GM19193 (cell line): ENCODE results near the gene TP53RK.

Source experiments
- POLR2A ChIP-seq: IDR thresholded peaks from 4 replicates; pipeline ENCODE4 v1.6.1; 2011; ENCODE audit not compliant: insufficient read depth, insufficient read length; ENCODE audit errors: extremely low read depth

The TP53RK gene

DNA sequence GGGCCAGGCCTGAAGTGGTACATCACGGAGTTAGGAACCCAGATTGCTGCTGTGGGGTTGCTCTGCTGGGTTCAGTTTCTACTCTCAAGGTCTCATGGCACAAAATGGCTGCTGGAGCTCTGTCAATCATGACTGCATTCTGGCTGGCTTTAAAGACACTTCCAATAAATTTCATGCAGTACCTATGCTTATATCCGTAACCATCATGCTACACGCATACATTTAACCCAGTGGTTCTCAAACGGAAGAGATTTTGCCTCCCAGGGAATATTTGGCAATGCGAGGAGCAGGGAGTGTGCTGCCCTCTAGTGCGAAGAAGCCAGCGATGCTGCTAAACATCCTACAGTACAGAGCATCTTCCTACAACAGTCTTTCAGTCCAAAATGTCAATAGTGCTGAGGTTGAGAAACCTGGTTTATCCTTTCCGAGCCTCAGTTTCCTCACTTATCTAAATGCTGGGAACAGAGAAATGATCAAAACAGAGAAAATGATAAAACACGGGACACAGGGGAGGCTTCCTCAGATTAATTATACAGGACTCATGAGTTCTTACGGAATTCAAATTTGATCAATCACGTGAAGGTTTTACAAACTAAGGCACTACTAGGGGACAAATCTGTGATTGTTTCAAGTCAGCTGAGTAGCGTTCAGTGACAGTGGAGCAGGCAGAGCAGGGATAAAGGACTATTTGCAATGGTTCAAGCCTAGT lies 10.6 kb upstream of the TP53RK start:
- no peak for TF ChIP-seq POLR2A

DNA sequence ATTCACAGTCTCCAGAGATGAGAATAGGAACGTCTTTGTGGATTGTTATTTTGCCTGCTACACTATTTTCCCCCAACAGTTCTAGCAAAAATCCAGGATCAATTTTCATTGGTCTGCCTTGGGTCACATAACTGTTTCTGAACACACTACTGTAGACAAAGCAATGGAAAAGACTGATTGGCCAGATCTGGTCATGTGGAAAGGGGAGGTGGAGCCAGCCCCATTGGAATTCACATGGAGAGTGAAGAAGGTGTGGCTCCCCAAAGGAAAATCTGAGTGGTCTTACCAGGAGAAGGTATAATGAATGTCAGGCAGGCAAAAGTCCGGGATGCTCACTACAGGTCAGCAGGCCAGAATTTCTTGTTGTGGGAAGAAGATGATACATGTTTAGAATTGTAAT lies 9.5 kb upstream of the TP53RK start:
- TF ChIP-seq POLR2A, result no peak

DNA sequence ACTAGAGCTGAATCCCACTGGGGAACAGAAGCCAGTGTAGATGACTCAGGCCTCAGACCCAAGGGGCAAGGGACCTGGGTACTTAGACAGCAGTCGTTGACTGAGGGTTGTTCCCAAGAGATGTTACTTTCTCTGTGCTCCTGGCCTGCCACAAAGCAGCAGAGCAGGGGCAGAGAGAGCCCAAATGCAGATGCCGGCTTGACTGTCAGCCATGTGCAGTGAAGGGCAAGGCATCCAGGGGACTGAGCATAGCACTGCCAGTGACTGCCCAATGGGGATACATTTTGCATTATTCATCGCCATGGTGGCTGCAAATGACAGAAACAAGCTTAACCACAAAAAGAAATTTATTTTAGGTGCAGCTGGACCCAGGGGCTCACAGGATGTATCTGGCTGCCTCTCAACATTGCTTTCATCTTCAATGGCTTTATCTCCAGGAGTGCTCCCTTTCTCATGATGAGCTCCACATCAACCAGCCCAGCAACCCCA lies 7.6 kb upstream of the TP53RK start:
- TF ChIP-seq POLR2A, result no peak

DNA sequence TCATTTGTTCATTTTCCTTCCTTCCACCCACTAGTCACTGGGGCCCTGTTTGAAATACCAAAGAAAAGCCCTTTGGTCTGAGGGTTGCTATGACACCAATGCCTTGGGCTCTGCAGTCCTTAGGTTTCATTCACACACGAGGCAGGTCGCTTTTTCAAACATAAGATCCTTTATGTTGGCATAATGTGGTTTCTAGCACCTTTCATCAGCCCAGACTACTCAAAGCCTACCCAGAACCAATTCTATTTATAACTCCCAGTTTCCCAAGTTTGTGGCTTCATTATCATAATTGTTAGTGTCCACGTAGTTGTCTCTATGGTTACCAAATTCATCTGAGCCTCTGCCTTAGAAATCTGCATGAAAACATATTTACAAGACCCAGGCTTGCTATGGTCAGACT lies 6.6 kb upstream of the TP53RK start:
- TF ChIP-seq POLR2A, result no peak

DNA sequence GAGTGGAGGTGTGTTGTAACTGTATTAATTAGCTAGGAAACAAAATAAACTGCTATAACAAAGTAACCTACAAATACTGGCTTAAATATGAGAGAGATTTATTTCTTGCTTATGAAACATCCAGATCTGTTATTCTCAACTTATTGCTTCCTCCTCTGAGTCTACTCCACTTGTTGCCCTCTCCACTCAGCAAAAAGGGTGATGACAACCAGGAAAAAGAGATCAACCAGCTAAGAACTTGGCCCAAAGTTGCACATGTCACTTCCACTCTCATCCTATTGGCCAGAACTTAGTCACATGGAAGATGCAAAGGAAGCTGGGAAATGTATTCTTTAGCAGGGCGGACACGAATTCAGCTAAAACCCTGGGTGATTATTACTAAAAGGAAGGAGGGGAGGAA lies 5.2 kb upstream of the TP53RK start:
- no peak for TF ChIP-seq POLR2A

DNA sequence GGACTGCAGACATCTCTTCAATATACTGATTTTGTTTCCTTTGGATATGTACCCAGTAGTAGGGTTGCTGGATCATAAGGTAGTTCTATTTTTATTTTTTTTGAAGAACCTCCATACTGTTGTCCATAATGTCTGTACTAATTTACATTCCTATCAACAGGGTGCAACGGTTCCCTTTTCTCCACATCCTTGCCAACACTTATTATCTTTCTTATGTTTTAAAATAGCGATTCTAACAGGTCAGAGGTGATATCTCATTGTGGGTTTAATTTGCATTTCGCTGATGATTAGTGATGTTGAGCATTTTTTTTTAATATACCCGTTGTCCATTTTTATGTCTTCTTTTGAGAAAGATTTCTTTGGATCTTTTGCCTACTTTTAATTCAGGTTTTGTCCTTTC lies 2.0 kb upstream of the TP53RK start:
- no peak for TF ChIP-seq POLR2A

DNA sequence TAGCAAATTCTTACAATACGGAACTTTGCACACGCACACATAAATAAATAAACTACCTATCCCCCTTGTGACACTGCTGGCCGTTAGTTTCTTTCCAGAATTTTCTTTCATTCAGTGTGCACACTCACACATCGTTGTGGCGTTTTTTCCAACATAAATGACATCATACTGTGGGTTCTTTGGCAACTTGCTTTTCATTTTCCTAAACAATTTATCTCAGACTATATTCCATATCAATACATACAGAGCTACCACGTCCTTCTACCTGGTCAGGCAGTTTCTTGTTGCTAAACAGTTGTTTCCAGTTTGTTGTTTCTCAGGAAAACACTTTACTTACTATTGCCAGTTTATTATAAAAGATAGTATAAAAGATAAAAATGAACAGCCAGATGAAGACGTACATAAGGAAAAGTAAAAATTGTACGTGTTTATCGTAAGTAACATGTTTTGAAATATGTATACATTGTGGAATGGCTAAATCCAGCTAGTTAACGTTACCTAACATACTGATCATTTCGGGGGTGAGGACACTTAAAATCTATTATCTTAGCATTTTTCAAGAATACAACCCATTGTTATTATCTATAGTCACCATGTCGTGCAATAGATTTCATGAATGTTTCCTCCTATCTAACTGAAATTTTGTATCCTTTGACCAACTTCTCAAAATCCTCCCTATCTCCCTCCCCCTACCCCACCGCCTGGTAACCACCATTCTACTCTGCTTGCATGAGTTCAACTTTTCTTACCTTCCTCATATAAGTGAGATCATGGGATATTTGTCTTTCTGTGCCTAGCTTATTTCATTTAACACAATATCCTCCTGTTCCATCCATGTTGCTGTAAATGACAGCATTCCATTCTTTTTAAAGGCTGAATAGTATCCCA lies 1.2 kb upstream of the TP53RK start:
- no peak for TF ChIP-seq POLR2A

DNA sequence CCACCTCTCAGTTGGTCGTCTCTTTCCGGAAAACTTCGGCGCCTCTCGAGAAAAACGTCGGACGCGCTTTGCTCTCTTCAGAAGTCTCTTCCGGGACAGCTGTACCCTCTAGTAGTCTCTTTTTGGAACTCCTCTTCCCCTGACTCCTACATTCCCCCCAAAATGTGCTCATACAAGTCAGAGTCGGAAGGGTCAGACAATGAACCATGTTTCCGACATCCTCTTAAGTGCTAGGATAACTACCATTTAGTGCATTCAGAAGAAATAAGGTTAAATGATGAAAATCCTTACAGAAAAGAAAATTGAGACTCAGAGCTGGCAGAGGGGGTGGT lies 476 bp upstream of the TP53RK start:
- no peak for TF ChIP-seq POLR2A

DNA sequence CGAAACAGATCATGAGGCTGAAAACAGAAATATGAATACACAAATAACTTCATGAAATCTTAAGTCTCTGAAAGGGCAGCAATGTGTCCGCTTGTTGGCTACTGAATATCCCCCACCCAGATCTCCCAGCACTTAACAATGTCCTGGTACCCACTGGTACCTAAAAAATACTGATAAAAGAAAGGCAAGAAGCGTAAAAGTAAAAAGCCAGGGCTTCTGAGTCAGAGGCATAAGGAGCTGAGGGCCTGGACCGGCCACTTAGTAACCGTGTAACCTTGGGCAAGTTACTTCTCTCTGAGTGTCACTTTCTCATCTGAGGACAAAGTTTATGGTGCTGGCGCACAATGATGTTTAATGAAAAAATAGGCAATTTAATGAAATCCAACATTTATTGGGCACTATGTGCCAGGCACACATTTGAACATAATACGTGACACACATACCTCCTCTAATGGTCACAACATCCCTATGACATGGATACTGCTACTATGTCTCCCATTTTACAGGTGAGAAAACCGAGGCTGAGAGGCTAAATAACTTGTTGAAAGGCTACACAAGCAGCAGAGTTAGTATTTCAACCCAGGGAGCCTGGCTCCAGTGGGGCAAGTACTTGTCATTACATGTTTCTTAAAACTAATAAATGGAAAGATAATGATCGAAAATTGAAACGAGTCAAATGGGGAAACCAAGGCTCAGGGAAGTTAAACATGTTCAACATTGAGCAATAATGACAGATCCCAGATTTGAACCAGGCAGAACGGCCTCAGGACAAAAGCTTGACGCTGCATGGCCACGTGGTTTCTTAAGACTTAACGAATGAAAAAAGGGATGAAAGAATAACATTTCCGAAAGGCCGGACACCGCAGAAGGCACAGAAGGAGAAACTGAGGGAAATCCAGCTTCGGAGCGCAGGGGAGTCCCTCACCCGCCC lies 828 bp downstream of the TP53RK start:
- no peak for TF ChIP-seq POLR2A

DNA sequence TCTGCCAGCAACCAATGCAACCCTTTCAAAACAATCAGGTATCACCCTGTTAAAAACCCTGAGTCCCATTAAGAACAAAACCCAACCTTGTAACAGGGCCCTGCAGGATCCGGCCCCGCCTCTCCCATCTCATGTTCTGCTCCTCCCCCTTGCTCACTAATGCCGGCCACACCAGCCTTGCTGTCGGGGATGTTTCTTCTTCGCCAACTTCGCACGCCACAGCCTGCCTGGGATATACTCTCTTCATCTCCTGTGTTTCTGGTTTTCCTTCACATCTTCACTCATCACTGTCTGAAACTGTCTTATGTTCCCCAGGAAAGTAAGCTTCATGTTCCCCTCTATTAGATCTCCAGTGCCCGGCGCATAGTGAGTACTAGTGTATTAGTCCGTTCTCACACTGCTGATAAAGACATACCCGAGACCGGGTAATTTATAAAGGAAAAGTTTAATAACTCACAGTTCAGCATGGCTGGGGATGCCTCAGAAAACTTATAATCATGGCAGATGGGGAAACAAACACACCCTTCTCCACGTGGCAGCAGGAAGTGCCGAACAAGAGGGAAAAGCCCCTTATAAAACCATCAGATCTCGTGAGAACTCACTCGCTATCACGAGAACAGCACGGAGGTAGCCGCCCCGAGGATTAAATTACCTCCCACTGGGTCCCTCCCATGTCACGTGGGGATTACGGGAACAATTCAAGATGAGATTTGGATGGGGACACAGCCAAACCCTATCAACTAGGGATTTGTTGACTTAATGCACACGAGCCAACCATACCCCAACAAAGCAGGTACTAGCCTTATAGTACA lies 5.1 kb downstream of the TP53RK start:
- TF ChIP-seq POLR2A, result no peak

DNA sequence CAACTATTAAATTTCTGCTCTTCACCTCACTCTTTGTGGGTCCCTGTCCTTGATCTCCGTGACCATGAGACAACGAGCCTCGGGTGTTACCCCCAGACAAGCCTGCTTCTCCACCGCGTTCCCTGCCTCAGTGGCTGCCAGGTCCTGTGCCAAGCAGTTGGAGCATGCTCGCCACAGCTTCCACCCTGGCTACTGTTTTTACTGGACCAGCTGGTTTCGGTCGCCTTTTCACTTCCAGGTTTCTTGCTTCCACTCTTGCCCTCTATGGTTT lies 5.6 kb downstream of the TP53RK start:
- TF ChIP-seq POLR2A, result no peak

DNA sequence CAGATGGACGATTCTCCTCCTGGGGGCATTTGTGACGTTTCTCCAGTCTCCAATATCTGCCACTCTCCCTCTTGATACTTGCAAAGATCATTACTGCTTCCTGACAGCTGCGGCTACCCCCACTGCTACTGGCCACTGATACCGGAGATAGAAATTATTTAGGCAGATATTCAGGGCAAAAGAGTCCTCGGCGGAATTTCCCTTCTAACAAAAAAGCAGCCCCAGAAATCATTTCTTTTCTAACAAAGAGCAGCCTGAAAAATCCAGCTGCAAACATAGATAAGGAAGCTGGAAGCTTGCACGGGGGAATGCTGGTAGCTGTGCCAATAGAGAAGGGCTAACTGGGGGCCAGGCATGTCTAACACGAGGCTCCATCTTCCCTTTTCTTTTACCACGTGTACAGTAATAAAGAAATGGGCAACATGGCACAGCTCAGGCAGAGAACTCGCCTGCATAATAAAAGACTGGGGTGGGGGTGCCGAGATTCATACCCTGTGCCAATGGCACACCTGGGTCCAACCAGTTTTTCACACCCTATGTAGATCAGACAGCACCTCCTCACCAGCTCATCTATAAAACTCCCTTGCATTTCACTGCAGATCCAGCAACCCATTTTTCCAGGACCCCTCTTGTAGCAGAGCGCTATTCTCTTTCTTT lies 6.1 kb downstream of the TP53RK start:
- TF ChIP-seq POLR2A, result no peak

DNA sequence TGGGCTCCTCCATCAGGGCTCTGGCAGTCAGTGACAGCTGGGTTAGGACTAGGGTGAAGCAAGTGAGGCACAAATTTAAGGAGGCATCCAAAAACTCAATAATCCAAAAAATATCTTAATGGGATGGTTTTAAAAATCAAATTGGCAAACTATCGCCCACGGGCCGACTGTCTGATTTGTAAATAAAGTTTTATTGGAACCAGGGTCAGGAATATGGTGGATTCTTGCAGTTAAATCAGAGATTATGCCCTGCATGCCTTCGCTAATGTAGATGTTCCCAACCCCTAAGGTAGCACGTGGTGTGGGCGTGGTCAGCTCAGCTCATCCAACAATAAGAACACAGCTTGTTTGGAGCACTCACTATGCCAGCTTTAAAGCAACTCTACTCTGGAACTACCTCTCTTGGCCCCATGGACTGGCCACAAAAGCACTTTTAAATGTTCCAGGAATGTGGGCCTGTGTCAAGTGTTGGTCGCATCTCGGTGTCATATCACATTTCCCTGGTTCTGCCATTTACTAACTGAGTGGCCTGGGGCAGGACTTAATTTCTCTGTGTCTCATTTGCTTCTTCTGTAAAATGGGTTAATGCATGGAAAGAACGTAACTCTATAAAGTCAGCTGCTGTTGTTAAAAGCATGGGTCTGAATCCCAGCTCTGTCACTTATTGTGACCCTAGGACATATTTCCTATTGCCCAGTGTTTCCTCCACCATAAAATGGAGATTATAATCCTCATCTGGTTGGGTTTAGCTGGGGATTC lies 7.0 kb downstream of the TP53RK start:
- TF ChIP-seq POLR2A, result no peak
